HG03378 (cell line): ENCODE data around the gene DDX19B.
"Not testable (repeated sequence)": the region's sequence is repeated elsewhere in the genome, so short reads cannot be mapped to it uniquely, and the experiment has no call there.

Experiments used
- ATAC-seq: cut with Tn5 transposase; IDR thresholded peaks from one replicate; pipeline ENCODE4 v1.9.1; 2021; ENCODE audit warnings: mild to moderate bottlenecking, moderate library complexity; ENCODE audit not compliant: unreplicated experiment

Gene DDX19B

DNA sequence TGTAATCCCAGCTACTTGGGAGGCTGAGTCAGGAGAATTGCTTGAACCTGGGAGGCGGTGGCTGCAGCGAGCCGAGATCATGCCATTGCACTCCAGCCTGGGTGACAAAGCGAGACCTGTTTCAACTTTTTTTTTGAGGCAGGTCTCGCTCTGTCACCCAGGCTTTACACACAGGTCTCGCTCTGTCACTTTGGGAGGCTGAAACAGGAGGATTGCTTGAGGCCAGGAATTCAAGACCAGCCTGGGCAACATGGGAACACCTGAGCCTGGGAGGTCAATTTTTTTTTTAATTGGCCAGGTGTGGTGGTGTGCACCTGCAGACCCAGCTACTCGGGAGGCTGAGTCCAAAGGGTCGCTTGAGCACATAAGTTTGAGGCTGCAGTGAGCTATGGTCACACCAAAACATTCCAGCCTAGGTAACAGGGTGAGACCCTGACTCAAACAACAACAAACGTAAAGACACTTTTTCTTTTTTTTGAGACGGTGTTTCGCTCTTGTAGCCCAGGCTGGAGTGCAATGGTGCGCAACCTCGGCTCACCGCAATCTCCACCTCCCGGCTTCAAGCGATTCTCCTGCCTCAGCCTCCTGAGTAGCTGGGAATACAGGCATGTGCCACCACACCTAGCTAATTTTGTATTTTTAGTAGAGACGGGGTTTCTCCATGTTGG is 11.5 kb upstream of the DDX19B start:
- not testable (repeated sequence) for ATAC-seq

DNA sequence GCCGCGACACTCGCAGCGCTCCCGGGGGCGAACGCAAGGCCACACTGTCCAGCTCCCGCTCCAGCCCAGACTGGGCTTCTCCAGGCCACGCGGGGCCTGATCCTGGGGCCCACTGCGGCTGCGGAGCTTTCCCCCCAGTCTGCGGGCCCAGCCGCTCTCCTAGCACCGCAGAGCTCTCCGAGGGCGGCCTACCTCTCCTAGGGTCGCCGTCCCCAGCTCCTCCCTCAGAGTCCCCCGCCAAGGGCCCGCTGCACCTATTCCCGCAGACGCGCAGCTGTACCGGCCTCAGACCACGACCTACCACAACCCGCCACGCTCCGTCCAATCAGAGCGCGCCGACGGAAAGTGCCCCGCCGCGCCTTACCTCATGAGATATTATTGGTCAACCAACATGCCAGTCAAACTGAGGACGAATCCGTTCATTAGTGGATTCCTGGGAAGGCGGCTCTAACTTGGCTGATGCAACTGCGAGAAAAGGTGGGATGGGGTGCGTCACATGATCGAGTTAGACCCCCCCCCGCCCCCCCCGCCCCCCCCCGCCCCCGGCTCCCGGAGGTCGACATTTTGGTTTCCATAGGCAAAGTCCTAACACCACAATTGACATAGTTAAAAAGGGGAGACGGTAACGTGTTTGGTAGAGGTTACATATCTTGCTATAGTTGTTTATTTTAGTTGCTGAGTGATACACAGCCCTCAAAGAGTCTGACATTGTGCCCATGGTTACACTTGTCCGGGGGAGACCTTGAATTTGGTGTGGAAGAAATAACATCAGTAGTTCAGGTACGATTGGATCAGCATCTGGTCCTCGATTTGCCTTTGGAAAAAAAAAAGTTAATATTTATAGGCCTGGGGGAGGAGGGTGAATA is 9.5 kb upstream of the DDX19B start, which contains the start of gene AARS1:
Gene AARS1, minus strand, starts transcription at position 278 of the 866 bp plus-strand sequence. CDS start 6,743 bp downstream, outside the sequence.
- ATAC-seq = peak; percentile 96

DNA sequence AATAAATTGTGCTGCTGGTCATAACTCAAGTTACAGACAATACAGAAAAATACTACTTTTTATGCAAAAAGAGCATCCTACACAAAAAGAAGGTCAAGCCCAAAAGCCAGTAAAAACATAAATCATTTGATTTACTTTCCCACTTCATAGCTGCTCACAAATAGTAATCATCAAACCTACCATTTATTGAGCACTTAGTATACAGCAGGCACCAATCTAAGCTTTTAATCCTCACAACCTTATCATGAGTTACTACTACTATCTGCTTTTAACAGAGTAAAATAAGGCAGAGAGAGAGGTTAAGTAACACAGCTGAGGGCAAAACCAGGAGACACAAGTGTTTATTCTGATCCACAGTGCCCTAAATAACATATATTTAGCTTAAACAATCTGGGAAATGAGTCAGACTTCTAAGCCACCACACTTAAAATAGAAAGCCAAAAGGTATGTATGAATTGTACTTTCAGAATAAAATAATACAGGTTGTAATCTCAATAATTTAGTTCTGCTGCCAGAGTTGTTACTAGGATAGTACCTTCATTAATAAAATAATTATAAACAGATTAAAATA is 8.0 kb upstream of the DDX19B start:
- ATAC-seq = no peak

DNA sequence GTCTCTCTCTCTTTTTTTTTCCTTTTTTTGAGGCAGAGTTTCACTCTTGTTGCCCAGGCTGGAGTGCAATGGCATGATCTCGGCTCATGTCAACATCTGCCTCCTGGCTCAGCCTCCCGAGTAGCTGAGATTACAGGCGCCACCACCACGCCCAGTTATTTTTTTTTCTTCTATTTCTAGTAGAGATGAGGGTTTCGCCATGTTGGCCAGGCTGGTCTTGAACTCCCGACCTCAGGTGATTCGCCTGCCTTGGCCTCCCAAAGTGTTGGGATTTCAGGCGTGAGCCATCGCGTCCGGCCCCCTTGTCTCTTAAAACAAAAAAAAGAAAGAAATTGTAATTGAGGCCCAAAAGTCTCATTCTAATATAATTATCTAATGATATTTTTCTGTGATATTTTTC is 6.8 kb upstream of the DDX19B start:
- ATAC-seq = not testable (repeated sequence)

DNA sequence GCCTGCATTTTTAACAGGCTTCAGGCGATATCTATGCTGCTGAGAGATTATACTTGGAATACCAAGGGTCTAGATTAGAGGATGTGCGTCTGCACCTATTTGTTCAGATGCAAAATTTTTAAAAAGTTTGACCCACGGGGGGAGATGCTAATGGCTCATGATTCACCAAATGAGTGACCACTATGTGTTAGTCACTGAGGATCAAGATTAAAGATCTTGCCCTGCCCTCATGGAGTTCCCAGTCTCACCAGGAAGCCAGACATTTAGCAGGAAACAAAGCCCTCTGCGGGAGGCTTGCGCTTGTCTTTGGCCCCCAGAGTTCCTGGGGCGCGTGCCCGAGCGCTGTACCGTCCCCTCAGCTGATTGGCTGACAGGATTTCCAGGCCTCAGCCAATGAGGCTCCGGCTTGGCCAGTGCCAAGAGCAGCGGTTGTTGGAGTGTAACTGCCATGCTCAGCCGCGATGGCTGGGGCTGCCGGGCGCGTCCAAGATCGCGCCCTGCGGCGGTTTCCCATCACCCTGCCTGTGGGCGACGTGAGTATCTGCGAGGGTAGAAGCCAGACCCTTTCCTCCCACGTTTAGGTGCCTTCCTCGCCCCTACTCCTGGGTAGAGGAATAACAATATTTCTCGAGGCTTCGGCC is 4.5 kb upstream of the DDX19B start:
- ATAC-seq = no peak

DNA sequence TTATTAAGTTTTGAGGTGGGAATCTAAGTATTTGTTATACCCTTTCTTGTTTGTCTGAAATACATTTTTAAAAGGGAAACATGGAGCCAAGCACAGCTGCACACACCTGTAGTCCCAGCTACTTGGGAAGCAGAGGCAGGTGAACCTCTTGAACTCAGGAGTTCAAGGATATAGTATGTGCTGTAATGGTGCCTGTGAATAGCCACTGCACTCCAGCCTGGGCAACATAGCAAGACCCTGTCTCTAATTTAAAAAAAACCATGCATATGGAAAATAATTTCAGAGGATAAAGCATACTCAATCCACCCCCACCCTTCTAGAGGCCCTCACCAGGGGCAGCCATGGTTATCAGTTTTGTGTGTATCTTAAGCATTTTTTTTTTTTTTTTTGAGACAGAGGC is 3.4 kb upstream of the DDX19B start:
- no peak for ATAC-seq

DNA sequence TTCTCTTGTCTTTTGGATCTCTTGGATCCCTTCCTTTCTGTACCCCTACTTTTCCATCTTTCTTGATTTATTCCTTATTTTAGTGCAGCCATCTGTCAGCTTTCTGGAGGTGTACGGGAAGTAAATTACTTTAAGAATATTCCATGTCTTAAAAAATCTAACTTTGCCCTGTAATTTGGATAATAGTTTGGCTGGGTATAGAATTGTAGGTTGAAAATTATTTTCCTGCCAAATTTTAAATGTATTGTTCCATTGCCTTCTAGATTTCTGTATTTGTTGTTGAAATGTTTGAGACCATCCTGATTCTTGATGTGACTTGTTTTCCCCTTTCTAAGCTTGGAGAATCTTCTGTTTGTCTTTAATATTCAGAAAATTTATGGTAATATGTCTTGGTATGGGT is 2.1 kb downstream of the DDX19B start:
- ATAC-seq = no peak

DNA sequence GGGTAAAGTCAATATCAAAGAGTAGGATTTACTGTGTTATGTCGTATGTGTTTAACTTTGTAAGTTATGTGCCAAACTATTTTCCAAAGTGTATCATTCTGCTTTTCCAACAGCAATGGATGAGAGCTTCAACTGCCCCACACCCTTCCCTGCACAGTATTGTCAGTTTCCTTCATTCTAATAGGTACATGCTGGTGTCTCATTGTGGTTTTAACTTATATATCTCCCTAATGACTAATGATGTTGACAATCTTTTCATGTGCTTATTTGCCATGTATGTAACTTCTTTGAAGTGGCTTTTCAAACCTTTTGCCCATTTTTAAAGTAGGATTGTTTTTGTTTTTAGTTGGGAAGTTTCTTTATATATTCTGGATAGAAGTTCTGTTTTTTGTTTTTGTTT is 3.8 kb downstream of the DDX19B start:
- no peak for ATAC-seq

DNA sequence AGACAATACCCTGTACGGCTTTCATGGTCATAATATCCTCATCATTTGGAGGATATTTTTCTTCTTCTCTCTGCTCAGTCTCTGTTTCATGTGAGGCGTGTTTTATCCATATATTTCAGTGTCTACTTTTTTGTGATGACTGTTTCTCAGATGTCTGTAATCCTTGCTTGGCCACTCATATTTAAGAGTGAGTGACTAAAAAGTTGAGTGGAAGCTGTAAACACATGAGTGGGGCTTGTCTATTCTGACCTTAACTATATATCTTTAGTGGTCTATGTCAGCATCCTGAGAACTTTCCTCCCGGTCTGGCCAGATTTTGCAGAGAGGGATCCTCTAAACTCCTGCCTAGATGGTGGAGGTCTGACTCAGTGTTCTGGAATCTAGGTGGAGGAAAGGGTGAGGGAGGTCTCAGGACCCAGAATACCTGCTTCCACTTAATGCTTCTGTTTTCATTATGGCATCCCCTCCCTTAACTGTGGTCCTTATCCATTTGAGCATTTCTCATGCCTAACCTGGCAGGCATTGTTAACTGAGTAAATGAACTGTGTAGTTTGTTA is 6.0 kb downstream of the DDX19B start:
- ATAC-seq = no peak

DNA sequence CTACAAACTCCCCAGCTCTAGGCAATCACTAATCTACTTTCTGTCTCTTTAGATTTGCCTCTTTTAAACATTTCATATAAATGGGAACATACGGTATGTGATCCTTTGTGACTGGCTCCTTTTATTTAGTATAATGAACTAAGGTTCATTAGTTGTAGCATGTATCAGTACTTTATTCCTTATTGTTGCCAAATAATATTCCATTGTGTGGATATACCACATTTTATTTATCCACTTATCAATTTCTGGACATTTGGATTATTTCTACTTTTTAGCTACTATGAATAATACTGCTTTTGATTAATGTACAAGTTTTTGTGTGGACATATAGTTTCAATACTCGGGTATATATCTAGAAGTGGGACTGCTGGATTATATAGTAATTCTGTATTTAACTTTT is 7.9 kb downstream of the DDX19B start:
- no peak for ATAC-seq

DNA sequence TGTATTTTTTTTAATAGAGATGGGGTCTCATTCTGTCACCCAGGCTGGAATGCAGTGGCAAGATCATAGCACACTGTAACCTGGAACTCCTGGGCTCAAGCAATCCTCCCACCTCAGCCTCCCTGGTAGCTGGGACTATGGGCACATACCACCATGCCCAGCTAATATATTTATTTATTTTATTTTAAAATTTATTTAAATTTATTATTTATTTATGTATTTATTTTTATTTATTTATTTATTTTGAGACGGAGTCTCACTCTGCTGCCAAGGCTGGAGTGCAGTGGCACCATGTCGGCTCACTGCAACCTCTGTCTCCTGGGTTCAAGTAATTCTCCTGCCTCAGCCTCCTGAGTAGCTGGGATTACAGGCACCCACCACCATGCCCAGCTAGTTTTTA is 8.7 kb downstream of the DDX19B start:
- ATAC-seq = not testable (repeated sequence)

DNA sequence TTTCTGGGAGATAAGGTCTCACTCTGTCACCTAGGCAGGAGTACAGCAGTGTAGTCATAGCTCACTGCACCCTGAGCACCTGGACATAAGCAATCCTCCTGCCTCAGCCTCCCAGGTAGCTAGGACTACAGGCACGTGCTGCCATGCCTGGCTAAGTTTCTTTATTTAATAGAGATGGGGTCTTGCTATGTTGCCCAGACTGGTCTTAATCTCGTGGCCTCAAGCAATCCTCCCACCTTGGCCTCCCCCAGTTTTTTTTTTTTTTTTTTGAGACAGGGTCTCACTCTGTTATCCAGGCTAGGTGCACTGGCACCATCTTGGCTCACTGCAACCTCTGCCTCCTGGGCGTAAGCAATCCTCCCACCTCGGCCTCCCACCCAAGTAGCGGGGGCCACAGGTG is 21.1 kb downstream of the DDX19B start:
- no peak for ATAC-seq

DNA sequence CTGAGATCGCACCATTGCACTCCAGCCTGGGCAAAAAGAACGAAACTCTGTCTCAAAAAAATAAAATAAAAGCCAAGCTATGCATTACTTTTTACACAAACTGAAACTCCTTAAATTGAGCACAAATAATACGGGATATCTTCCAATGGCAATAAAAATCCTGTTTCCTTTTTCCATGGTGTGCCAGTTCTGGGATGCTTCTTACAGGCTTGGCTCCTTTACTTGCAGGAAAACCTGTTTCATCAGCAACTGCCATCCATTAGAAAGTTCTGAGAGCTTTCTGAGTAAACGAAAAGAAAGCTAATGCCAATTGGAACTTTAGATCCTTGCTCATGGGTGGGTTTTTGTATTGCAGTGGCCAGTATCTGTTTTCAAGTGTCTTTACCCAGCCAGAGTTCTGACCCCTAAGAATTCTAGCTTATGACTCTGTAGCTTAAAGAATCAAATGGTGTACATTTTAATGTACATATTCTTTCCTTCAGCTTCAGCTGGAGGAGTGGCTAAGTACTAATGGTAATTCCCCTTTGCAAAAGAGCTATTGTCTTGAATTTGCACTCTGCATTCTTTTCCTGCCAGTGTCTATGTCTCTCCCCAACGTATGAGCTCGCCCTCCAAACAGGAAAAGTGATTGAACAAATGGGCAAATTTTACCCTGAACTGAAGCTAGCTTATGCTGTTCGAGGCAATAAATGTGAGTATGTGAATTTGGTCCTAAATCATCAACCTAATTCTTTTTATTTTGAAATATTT is 26.2 kb downstream of the DDX19B start:
- no peak for ATAC-seq

DNA sequence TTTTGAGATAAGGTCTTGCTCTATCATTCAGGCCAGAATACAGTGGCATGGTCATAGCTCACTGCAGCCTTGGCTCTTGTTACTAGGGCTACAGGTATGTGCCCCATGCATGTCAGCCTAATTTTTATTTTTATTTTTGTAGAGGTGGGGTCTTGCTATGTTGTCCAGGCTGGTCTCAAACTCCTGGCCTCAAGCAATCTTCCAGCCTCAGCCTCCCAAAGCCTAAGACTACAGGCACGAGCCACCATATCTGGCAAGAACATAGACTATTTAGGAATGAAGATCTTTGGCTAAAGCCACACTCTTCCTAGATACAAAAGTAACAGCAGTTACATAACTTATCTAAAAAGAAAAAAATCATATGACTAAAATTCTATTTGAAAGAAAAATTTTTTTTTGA is 32.1 kb downstream of the DDX19B start:
- no peak for ATAC-seq

DNA sequence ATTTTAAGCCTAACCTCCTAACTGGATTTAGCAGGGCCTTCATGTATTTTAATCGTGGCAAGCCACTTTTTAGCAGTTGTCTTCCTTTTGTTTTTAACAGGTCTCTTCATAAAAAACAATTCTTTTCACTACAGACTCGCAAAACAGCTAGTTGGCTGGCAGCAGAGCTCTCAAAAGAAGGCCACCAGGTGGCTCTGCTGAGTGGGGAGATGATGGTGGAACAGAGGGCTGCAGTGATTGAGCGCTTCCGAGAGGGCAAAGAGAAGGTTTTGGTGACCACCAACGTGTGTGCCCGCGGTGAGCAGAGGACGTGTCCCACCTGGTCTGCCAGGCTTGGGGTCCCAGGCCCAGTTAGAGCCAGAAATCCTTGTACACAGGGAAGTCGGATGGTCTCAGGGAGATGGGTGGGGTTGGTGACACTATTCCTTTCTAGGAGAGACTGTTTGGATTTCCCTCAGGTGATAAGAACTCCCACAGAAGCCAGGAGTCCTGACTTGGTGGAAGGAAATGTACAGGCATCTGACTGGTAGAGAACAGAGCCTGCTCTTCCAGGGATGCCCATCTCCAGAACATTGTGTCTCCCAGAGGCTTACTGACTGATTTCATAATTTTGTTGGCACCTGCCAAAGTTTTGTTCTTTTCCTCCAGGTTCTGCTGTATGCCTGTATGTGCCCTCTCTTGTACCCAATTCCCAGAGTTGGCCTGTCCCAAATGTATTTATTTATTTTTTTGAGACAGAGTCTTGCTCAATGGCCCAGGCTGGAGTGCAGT is 32.8 kb downstream of the DDX19B start:
- no peak for ATAC-seq

DNA sequence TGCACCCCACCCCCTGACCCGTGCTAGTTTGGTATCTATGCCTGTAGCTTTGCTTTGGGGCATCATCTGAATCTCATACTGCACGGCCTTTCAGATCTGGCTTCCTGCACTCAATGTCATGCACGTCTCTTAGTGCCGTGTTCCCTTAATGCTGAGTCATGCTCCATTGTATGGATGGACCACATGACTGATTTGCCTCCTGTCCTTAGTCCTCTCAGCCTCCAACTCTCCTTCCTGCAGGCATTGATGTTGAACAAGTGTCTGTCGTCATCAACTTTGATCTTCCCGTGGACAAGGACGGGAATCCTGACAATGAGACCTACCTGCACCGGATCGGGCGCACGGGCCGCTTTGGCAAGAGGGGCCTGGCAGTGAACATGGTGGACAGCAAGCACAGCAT is 33.7 kb downstream of the DDX19B start:
- ATAC-seq = not testable (repeated sequence)

DNA sequence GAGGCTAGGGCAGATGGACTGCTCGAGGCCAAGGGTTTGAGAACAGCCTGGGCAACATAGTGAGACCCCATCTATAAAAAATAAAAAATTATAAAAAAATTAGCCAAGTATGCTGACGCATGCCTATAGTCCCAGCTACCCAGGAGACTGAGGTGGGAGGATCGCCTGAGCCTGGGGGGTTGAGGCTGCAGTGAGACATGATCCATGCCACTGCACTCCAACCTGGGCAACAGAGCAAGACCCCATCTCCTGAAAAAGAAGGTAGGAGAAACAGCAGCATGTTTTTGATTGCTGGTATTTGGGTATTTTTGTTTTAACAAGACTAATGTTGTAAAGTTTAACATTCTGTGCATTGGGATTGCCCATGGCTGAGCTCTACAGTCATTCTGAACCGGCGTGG is 38.8 kb downstream of the DDX19B start:
- no peak for ATAC-seq

DNA sequence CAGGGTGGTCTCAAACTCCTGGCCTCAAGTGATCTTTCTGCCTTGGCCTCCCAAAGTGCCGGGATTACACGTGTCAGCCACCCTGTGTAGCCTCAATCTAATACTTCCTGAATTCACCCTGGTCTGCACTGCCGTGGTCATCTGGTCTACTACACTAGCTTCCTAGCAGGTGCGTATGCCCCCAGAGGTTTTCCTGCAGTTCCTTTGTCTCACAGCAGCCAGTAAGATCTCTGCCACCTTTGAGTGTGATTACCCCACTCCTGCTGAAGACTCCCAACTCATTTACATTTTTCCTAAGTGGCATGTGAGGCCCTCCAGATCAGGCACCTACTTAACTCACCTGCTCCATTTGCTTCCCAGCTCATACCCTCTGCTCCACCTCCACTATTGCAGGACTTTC is 42.6 kb downstream of the DDX19B start:
- ATAC-seq = no peak

DNA sequence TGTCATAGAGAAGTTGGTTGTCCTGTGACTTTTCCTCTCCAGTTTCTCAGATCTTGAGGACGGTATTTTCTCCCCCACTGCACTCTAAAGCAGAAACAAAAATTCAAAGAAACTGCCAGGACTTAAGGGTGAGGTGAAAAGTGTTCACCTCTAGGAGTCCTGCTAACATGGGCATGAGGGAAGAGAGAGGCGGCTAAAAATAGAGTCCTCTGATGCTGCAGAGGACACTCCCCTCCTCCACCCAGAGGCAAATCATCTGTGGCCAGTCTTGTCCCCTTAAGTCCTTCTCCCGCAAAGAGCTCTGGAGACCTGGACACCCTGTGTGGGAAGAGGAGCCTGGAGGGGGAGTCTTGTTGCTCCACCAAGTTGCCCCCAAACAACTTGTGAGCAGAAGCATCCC is 43.0 kb downstream of the DDX19B start:
- ATAC-seq = no peak

DNA sequence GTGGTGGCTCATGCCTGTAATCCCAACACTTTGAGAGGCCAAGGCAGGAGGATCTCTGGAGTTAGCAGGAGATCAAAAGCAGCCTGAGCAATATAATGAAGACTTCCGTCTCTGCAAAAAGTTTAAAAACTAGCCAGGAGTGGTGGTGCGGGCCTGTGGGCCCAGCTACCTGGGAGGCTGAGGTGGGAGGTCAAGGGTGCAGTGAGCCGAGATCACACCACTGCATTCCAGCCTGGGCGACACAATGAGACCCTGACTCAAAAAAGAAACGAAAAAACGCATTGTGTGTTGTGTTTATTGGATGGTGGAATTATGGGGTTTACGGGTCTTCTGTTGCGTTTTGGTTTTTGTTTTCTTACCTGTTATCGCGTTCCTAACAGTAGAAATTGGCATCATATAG is 46.9 kb downstream of the DDX19B start:
- ATAC-seq = no peak
